Hypothalamus (tissue), 51 donors: Measurements from ENCODE around the gene IRS2.
A peak's percentile ranks its signal among the peaks of the same experiment; 100 is the strongest.
"Not testable (repeated sequence)": the region's sequence is repeated elsewhere in the genome, so short reads cannot be mapped to it uniquely, and the experiment has no call there.

Experiments used
- DNase-seq, 51 donors: peaks; one replicate each; lab custom pipeline; 2025; lab: John Stamatoyannopoulos, UW

IRS2 gene

GRCh38 chr13:109734002-109734785 is 52.2 kb downstream of the IRS2 start:
- peak in 5 of 51 donors; percentile 19 to 40 (median 31) for DNase-seq

- DNase-seq = no peak
These were observed 52.8 kb downstream of the IRS2 start for GRCh38 chr13:109733550-109733949.

- DNase-seq = not testable (repeated sequence)
These were observed 53.8 kb downstream of the IRS2 start for GRCh38 chr13:109732470-109733170.

- no peak for DNase-seq
These were observed 55.5 kb downstream of the IRS2 start for GRCh38 chr13:109730812-109731335.

- DNase-seq = peak in 2 of 51 donors; percentile 12 to 13
These were observed 57.3 kb downstream of the IRS2 start for GRCh38 chr13:109728791-109729731.

- no peak for DNase-seq
These were observed 58.3 kb downstream of the IRS2 start for GRCh38 chr13:109728061-109728460.

GRCh38 chr13:109727251-109727650 is 59.1 kb downstream of the IRS2 start:
- DNase-seq = no peak

GRCh38 chr13:109725995-109726637 is 60.3 kb downstream of the IRS2 start:
- no peak for DNase-seq

GRCh38 chr13:109725297-109725696 is 61.1 kb downstream of the IRS2 start:
- DNase-seq = no peak

- peak in 10 of 51 donors; percentile 32 to 54 (median 44) for DNase-seq
These were observed 61.8 kb downstream of the IRS2 start for GRCh38 chr13:109724603-109725002.

- DNase-seq = no peak
These were observed 63.3 kb downstream of the IRS2 start for GRCh38 chr13:109723046-109723445.

GRCh38 chr13:109722068-109722467 is 64.3 kb downstream of the IRS2 start:
- DNase-seq = no peak

- DNase-seq = no peak
These were observed 65.6 kb downstream of the IRS2 start for GRCh38 chr13:109720758-109721184.

GRCh38 chr13:109719962-109720646 is 66.3 kb downstream of the IRS2 start:
- no peak for DNase-seq

GRCh38 chr13:109718726-109719125 is 67.7 kb downstream of the IRS2 start:
- no peak for DNase-seq

- no peak for DNase-seq
These were observed 68.7 kb downstream of the IRS2 start for GRCh38 chr13:109717686-109718085.

- peak in 5 of 51 donors; percentile 23 to 58 (median 30) for DNase-seq
These were observed 70.5 kb downstream of the IRS2 start for GRCh38 chr13:109715902-109716301.

- DNase-seq = no peak
These were observed 72.7 kb downstream of the IRS2 start for GRCh38 chr13:109713681-109714080.

- no peak for DNase-seq
These were observed 74.2 kb downstream of the IRS2 start for GRCh38 chr13:109712124-109712722.
